Activated CD8-positive, alpha-beta T cell treated with anti-CD3 and anti-CD28 coated beads for 36 hours (primary cell): ENCODE data around the gene RACK1. TPM values are rescaled to one million over a fixed set of nuclear protein-coding genes. Genes with fewer than 3 reads are reported as not detected.
"Not testable (repeated sequence)": the region's sequence is repeated elsewhere in the genome, so short reads cannot be mapped to it uniquely, and the experiment has no call there.

Experiments
- ATAC-seq: fragments of 200-7000 bp; cut with Tn5 transposase; one replicate; pipeline ENCODE4 v1.10.0; 2021; ENCODE audit warnings: mild to moderate bottlenecking, moderate library complexity
- CTCF ChIA-PET: fragments of 350-600 bp; sonication (Branson Sonifier 250); formaldehyde crosslinking; loops from one replicate; lab custom pipeline; 2021; ENCODE audit warnings: antibody characterized with exemption; lab: Charles Lee
- POLR2A ChIA-PET: fragments of 350-600 bp; sonication (Branson Sonifier 250); formaldehyde crosslinking; loops from one replicate; lab custom pipeline; 2021; ENCODE audit warnings: antibody characterized with exemption; lab: Charles Lee
- DNase-seq: peaks from one replicate; pipeline ENCODE4 v3.0.0-alpha.2; 2020
- H3K27ac Mint-ChIP-seq: one replicate; pipeline ENCODE4 v1.8.0; 2021; ENCODE audit warnings: mild to moderate bottlenecking, mixed read lengths
- H3K27me3 Mint-ChIP-seq: one replicate; pipeline ENCODE4 v1.8.0; 2021; ENCODE audit warnings: mixed read lengths
- H3K36me3 Mint-ChIP-seq: one replicate; pipeline ENCODE4 v1.8.0; 2021; ENCODE audit warnings: low read depth, mixed read lengths
- H3K4me1 Mint-ChIP-seq: one replicate; pipeline ENCODE4 v1.8.0; 2021; ENCODE audit warnings: low read depth, mixed read lengths
- H3K4me3 Mint-ChIP-seq: one replicate; pipeline ENCODE4 v1.8.0; 2021; ENCODE audit warnings: mild to moderate bottlenecking, moderate library complexity, mixed read lengths
- H3K9me3 Mint-ChIP-seq: one replicate; pipeline ENCODE4 v1.8.0; 2021; ENCODE audit warnings: mixed read lengths
- CTCF ChIP-seq: fragments of 200-600 bp; IDR thresholded peaks from one replicate; pipeline ENCODE4 v1.8.0; 2022; ENCODE audit warnings: antibody characterized with exemption, mild to moderate bottlenecking
- intact Hi-C: fragments of 100-400 bp; cut with micrococcal nuclease; formaldehyde crosslinking; loops from one replicate; pipeline ENCODE4 v1.10.0; 2022
- total RNA-seq, 2 experiments: library from RNA; stranded (reverse); gene quantifications; one replicate each; pipeline ENCODE4 v1.2.3, GENCODE V29; 2021

RACK1 gene
- total RNA-seq, 2 experiments from 2014 or later = 2,759 to 2,801 TPM

- CTCF ChIA-PET = interaction anchor here (1.0 kb wide), 2 partner anchors 9 to 27 kb away, joined by 4 to 7 read pairs; no protein-coding TSS in a partner anchor
- peak overlapping the region; percentile 73 for H3K27ac Mint-ChIP-seq
- H3K4me1 Mint-ChIP-seq = peaks cover 38% of the 10 kb centered on the region
- H3K27me3 Mint-ChIP-seq = no peaks in the 10 kb centered on the region
- peaks cover 3% of the 10 kb centered on the region for H3K36me3 Mint-ChIP-seq
- POLR2A ChIA-PET = interaction anchor here (0.7 to 2.4 kb wide), 7 partner anchors 9 to 29 kb away, joined by 3 to 18 read pairs (median 3); no protein-coding TSS in a partner anchor
- H3K9me3 Mint-ChIP-seq = no peaks in the 10 kb centered on the region
- DNase-seq (peak; percentile 58), ATAC-seq (peak; percentile 5)
- no peak for TF ChIP-seq CTCF
- H3K4me3 Mint-ChIP-seq = peak overlapping the region; percentile 87
- intact Hi-C loops = no loop called here
Observed at GRCh38 chr5:181215997-181216989, 27.4 kb downstream of the RACK1 start.

- CTCF ChIA-PET, DNase-seq, ATAC-seq, intact Hi-C loops, H3K9me3 Mint-ChIP-seq, H3K36me3 Mint-ChIP-seq, H3K27me3 Mint-ChIP-seq, H3K4me3 Mint-ChIP-seq, H3K27ac Mint-ChIP-seq: not testable (repeated sequence)
- POLR2A ChIA-PET = interaction anchor here (0.9 to 1.4 kb wide), 2 partner anchors 23 to 25 kb away, joined by 3 to 4 read pairs; no protein-coding TSS in a partner anchor
- H3K4me1 Mint-ChIP-seq = peaks cover 27% of the 10 kb centered on the region
Observed at GRCh38 chr5:181214249-181214648, 29.5 kb downstream of the RACK1 start.

- ChIA-PET CTCF (interaction anchor here (1.9 kb wide), 1 partner anchor 21 kb away, joined by 7 read pairs; no protein-coding TSS in a partner anchor), POLR2A (interaction anchor here (0.6 to 1.2 kb wide), 2 partner anchors 31 to 33 kb away, joined by 3 to 4 read pairs; no protein-coding TSS in a partner anchor)
- no peak for DNase-seq
- H3K4me1 Mint-ChIP-seq = peaks cover 27% of the 10 kb centered on the region
- no peaks in the 10 kb centered on the region for H3K27me3 Mint-ChIP-seq
- H3K4me3 Mint-ChIP-seq = no peak overlapping the region
- intact Hi-C loops = no loop called here
- ATAC-seq = no peak
- no peaks in the 10 kb centered on the region for H3K9me3 Mint-ChIP-seq
- no peaks in the 10 kb centered on the region for H3K36me3 Mint-ChIP-seq
- no peak overlapping the region for H3K27ac Mint-ChIP-seq
- TF ChIP-seq CTCF = no peak
Observed at GRCh38 chr5:181212934-181213333, 30.8 kb downstream of the RACK1 start.

- CTCF ChIA-PET = interaction anchor here (1.6 to 1.9 kb wide), 2 partner anchors 20 to 27 kb away, joined by 4 to 7 read pairs; no protein-coding TSS in a partner anchor
Observed at GRCh38 chr5:181212080-181212479, 31.6 kb downstream of the RACK1 start.

More at GRCh38 chr5:181212080-181212479, 31.6 kb downstream of the RACK1 start:
- DNase-seq (no peak), ATAC-seq (no peak)
- POLR2A ChIA-PET = interaction anchor here (1.2 kb wide), 1 partner anchor 33 kb away, joined by 4 read pairs; no protein-coding TSS in a partner anchor
- Mint-ChIP-seq H3K9me3 (no peaks in the 10 kb centered on the region), H3K27ac (no peak overlapping the region), H3K36me3 (peaks cover 4% of the 10 kb centered on the region), H3K27me3 (peaks cover 4% of the 10 kb centered on the region), H3K4me1 (peaks cover 26% of the 10 kb centered on the region), H3K4me3 (no peak overlapping the region)
- TF ChIP-seq CTCF = no peak
- intact Hi-C loops = no loop called here
